ENCODE results near the gene ITGA2B.
"Not testable (repeated sequence)": the region's sequence is repeated elsewhere in the genome, so short reads cannot be mapped to it uniquely, and the experiment has no call there.

Gene ITGA2B

DNA sequence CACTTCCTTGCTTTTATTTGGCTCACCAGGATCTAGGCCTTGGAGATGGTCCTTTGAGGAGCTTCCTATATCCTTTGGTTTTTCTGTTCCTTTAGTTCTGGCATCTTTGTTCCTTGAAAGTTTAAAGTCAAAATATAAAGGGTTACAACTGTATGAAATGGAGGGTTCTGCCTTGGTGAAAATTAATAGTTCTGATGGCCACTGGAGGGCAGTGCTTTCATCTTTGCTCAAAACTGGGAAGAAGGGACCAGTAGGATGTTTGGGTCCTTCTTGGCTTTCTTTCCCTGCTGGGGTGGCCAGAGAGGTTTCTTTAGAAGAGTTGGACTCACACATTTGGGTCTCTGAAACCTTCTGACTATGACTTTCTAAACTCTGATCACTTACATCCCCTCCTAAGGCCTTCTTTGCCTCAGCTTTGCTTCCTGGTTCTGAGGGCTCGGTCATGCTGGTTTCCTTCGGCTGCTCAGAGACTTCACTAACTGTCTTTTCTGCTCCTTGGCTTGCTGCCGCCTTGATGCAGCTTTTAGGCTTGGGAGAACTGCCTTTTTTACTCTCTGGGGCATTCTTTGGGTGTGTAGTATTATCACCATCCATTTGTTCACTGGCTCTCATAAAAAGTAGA is 10.9 kb upstream of the ITGA2B start:
- no peak for DNase-seq (ENCODE audit: extremely low read depth, low read depth)
- H3K4me3 ChIP-seq (replicated peaks; ENCODE audit: low read depth, low read length) = no peak overlapping the region
- TF ChIP-seq, protein P1, sequence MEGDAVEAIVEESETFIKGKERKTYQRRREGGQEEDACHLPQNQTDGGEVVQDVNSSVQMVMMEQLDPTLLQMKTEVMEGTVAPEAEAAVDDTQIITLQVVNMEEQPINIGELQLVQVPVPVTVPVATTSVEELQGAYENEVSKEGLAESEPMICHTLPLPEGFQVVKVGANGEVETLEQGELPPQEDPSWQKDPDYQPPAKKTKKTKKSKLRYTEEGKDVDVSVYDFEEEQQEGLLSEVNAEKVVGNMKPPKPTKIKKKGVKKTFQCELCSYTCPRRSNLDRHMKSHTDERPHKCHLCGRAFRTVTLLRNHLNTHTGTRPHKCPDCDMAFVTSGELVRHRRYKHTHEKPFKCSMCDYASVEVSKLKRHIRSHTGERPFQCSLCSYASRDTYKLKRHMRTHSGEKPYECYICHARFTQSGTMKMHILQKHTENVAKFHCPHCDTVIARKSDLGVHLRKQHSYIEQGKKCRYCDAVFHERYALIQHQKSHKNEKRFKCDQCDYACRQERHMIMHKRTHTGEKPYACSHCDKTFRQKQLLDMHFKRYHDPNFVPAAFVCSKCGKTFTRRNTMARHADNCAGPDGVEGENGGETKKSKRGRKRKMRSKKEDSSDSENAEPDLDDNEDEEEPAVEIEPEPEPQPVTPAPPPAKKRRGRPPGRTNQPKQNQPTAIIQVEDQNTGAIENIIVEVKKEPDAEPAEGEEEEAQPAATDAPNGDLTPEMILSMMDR (IDR thresholded peaks at IDR 0.05; ENCODE audit: low read depth, low read length, missing control alignments) = peak; percentile 43

DNA sequence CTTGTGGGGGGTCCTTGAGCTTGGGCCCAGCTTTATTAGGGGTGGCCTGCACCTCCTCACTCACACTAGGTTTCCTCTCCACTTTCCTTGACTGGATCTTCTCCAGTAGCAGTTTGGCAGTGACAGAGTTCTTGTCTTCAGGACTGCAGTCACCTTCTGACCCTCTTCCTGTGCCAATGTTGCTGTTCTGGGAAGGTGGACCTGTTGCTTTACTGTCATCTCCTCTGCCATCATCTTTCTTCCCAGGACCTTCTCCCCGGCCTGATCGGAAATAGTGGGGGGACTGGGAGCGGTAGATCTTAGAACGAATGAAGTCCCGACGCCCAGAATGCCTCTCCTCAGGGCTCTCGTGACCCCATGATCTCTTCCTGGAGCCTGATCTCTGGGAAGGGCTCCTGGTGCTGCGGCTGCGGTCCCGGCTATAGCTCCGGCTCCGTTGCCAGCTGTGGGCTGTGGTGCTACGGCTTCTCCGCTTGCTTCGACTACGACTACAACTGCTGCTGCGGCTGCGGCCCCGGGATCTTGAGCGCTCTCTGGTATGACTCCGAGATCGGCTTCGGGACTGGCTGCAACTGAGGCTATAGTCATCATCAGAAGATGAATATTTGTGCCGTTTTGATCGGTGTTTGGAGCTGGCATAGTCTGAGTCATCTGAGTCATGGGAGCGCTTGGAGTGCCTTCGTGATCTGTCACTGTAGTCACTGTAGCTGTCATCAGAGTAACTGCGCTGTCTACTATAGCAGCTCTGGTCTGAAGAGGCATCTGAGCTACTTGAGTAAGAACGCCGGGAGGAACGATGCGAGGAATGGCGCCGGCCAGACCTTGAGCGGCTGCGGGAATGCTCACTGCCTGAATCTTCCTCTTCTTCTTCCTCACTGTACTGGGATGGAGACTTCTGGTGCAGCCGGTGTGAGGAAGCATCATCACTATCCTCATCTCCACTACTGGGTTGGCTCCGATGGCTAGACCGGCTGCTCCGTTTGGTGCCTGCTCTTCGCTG is 9.5 kb upstream of the ITGA2B start:
- no peak overlapping the region for H3K4me3 ChIP-seq (replicated peaks; ENCODE audit: low read depth, low read length)
- no peak for DNase-seq (ENCODE audit: extremely low read depth, low read depth)
- TF ChIP-seq, protein P1 (IDR thresholded peaks at IDR 0.05; ENCODE audit: low read depth, low read length, missing control alignments) = no peak

DNA sequence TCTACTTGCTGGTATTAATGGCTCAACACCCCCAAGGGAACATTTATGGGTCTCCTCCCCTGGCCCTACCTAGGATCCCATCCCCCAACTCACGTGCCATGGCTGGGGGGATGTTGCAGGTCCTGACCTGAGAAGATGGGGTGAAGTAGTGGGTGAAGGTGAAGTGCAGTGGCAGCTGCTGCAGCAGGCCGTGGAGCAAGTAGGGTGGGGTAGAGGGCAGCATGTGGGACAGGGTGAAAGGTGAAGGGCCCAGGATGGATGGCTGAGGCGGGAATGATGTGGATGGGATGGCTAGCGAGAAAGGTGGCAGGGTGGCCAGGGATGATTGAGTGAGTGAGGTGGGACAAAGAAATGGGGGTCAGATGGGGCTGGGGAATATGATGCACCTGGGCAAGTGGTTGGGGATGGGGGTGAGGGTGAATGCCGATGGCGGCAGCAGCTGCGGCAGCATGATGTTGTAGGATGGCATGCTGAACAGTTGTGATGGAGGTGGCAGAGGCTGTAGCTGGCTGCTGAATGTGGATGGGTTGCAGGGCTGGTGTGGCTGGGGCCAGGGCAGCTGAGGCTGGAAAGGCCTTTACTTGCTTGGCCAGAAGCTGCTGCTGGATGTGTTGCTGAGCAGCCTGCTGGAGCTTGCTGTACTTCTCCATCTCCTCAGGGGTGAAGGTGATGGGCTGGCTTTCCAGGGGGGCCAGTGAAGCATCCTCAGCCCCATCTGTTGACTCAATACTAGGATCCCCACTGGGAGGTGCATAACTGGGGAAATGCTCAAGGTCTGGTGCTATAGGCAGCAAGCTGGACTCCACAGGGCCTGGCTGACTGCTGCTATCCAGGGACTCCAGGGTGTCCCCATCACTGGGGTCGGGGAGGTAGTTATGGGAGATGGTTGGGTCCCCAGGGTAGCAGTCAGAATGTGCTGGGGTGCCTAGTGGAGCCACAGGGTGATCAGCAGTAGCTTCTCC is 8.3 kb upstream of the ITGA2B start:
- DNase-seq (ENCODE audit: extremely low read depth, low read depth) = no peak
- no peak overlapping the region for H3K4me3 ChIP-seq (replicated peaks; ENCODE audit: low read depth, low read length)
- TF ChIP-seq, protein P1 (IDR thresholded peaks at IDR 0.05; ENCODE audit: low read depth, low read length, missing control alignments) = no peak

DNA sequence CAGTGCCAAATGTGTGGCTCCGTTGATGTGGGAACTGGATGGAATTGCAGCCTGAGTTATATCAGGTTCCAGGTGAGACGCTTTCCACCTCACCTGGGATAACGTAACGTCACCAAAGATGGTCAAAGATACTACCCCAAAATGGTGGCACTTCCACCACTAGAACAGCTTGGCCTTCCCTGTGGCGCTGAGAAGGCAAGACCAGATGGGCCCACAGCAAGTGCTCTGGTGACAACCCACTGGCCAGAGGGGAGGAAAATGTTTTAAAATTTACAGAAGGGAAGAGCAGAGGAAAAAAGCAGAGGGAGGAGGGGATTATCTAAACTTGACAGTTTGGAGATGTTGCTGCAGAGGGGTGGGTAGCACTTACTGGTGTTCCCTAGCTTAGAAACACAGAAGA is 7.5 kb upstream of the ITGA2B start:
- TF ChIP-seq, protein P1 (IDR thresholded peaks at IDR 0.05; ENCODE audit: low read depth, low read length, missing control alignments) = no peak

DNA sequence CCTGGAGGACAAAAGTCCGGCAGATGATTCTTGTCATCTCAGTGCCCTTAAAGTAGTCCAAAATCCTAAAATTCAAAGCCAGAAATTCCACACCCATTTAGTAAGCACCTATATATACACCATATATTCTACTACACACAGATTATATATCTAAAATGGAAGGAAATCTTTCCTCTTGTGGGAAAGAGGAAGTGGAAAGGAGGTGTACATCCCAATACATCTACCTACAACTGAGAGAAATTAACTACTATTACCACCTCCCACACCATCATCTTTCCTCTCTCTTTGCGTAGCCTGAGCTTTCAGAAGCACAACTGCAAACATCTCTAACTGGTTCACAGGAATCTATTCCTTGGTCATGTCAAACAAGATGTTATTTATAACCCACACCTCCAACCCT is 5.4 kb upstream of the ITGA2B start:
- H3K4me3 ChIP-seq (replicated peaks; ENCODE audit: low read depth, low read length) = no peak overlapping the region
- TF ChIP-seq, protein P1 (IDR thresholded peaks at IDR 0.05; ENCODE audit: low read depth, low read length, missing control alignments) = no peak
- no peak for DNase-seq (ENCODE audit: extremely low read depth, low read depth)

More for the DNA sequence above, 7.5 kb upstream of the ITGA2B start:
- no peak overlapping the region for H3K4me3 ChIP-seq (replicated peaks; ENCODE audit: low read depth, low read length)
- no peak for DNase-seq (ENCODE audit: extremely low read depth, low read depth)

DNA sequence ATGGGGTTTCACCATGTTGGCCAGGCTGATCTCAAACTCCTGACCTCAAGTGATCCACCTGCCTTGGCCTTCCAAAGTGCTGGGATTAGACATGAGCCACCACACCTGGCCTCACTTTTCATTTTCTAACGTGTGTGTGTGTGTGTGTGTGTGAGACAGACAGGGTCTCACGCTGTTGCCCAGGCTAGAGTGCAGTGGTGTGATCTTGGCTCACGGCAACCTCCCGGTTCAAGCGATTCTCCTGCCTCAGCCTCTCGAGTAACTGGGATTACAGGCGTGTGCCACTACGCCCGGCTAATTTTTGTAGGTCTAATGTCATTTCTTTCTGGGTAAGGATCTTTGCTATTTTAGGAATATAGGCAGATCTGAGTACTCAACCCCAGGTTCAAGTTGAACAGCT is 4.7 kb upstream of the ITGA2B start:
- H3K4me3 ChIP-seq (replicated peaks; ENCODE audit: low read depth, low read length); DNase-seq (ENCODE audit: extremely low read depth, low read depth): not testable (repeated sequence)
